Measurements from ENCODE around the gene GPD1. TPM values are rescaled to one million over a fixed set of nuclear protein-coding genes. Genes with fewer than 3 reads are reported as not detected.
"Not testable (repeated sequence)": the region's sequence is repeated elsewhere in the genome, so short reads cannot be mapped to it uniquely, and the experiment has no call there.

The GPD1 gene
- total RNA-seq, 4 donors from 2014 or later: 41.3 to 409 (median 291) TPM

DNA sequence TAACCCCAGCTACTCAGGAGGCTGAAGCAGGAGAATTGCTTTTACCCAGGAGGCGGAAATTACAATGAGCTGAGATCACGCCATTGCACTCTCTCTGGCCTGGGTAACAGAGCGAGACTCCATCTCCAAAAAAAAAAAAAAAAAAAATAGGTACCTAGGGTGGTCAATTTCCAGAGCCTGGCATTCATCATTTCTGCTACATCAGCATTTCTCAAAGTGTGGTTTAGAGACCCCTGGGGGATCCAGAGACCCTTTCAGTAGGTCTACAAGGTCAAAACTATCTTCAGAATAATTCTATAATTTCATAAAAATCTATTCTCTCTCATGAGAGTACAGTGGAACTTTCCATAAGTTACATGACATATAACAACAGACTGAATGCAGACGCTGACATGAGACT lies 43.5 kb downstream of the GPD1 start:
- H3K36me3 ChIP-seq: no peaks in the 10 kb centered on the region
- H3K27ac ChIP-seq: no peak overlapping the region
- no peak for TF ChIP-seq POLR2A (IDR thresholded peaks at IDR 0.05)
- TF ChIP-seq CTCF (IDR thresholded peaks at IDR 0.05): no peak
- H3K4me1 ChIP-seq: no peaks in the 10 kb centered on the region
- no peak overlapping the region for H3K4me3 ChIP-seq
- no peaks in the 10 kb centered on the region for H3K9me3 ChIP-seq
- no peak for DNase-seq
- H3K27me3 ChIP-seq: no peaks in the 10 kb centered on the region

DNA sequence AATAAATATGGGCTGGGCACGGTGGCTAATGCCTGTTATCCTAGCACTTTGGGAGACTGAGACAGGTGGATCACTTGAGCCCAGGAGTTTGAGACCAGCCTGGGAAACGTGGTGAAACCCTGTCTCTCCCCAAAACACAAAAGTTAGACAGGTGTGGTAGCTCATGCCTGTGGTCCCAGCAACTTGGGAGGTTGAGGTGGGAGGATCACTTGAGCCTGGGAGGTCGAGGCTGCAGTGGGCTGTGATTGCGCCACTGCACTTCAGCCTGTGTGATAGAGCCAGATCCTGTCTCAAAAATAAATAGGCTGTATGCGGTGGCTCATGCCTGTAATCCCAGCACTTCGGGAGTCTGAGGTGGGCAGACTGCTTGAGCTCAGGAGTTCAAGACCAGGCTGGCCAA lies 44.2 kb downstream of the GPD1 start:
- not testable (repeated sequence) for H3K4me3 ChIP-seq, H3K4me1 ChIP-seq, H3K9me3 ChIP-seq, H3K27ac ChIP-seq, H3K36me3 ChIP-seq, H3K27me3 ChIP-seq, DNase-seq

DNA sequence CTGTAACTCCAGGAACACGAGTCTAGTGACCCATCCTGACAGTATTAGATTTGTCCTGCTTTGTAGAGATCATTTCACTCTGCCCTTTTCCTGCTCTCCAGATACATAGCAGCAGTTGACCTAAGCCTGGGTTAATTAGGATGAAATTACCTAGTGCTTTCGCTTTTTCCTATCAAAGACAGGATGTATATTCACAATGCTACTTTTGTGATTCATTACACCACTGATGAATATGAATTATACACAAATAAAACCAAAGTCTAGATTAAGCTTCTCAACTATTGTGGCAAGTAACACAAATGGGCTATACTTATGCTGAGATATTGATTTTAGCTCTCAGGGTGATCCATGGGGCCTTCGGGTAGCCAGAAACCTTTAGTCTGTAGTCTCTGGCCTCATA lies 45.5 kb downstream of the GPD1 start:
- TF ChIP-seq POLR2A (IDR thresholded peaks at IDR 0.05) (no peak), CTCF (IDR thresholded peaks at IDR 0.05) (no peak)
- Histone ChIP-seq H3K4me3 (no peak overlapping the region), H3K27ac (no peak overlapping the region), H3K4me1 (no peaks in the 10 kb centered on the region), H3K36me3 (no peaks in the 10 kb centered on the region), H3K9me3 (no peaks in the 10 kb centered on the region), H3K27me3 (no peaks in the 10 kb centered on the region)
- DNase-seq: no peak

DNA sequence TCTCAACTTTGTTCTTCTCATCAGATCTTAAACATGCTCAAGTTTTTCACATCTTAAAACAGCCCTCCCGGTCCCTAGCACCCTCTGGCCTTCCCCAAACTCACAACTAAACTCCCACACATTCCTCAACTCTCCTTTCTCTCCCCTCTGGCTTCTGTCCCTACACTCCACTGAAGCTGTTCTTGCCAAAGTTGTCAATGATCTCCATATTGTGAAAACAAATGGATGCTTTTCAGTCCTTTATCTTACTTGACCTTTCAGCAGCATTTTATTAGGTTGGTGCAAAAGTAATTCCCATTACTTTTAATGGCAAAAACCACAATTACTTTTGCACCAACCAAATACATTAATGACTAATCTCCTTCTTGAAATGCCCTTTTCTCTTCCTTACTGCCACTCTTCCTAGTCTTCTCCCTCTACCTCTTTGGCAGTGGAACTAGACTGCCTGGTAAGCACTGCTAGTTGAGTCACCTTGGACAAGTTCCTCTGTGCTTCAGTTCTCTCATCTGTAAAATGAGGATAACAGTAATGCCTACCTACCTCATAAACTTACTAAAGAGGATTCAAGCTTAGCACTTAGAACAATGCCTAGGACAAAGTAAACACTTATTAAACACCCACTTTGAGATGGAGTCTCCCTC lies 47.4 kb downstream of the GPD1 start:
- Histone ChIP-seq H3K4me3 (no peak overlapping the region), H3K9me3 (no peaks in the 10 kb centered on the region), H3K27ac (no peak overlapping the region), H3K27me3 (no peaks in the 10 kb centered on the region), H3K4me1 (no peaks in the 10 kb centered on the region), H3K36me3 (no peaks in the 10 kb centered on the region)
- TF ChIP-seq CTCF (IDR thresholded peaks at IDR 0.05): no peak
- no peak for DNase-seq

GRCh38 chr12:50154947-50155346 lies 51.1 kb downstream of the GPD1 start:
- H3K36me3 ChIP-seq: not testable (repeated sequence)

GRCh38 chr12:50156641-50157040 lies 52.8 kb downstream of the GPD1 start:
- no peaks in the 10 kb centered on the region for H3K4me1 ChIP-seq
- DNase-seq: no peak
- TF ChIP-seq POLR2A (IDR thresholded peaks at IDR 0.05) (no peak), CTCF (IDR thresholded peaks at IDR 0.05) (no peak)
- no peaks in the 10 kb centered on the region for H3K9me3 ChIP-seq
- no peak overlapping the region for H3K4me3 ChIP-seq
- H3K27me3 ChIP-seq: no peaks in the 10 kb centered on the region
- no peak overlapping the region for H3K27ac ChIP-seq
- H3K36me3 ChIP-seq: no peaks in the 10 kb centered on the region

More at GRCh38 chr12:50154947-50155346, 51.1 kb downstream of the GPD1 start:
- not testable (repeated sequence) for H3K4me1 ChIP-seq, H3K4me3 ChIP-seq, H3K27me3 ChIP-seq, DNase-seq, H3K27ac ChIP-seq, H3K9me3 ChIP-seq

DNA sequence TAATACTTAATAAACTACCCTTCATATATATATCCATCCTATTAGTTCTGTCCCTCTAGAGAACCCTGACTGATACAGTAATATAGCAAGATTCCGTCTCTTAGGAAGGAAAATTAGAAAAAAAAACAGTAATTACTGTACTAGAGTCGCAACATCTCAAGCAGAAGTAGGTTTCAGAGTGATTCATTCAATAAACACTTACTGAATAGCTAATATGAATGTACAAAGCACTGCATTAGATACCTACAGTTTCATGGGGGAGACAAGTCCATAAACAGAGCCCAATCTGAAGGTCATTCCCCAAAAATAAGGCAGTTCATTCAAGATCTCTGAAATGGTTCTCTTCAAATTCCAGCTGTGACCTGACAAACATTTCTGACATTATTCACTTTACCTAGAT lies 53.5 kb downstream of the GPD1 start:
- Histone ChIP-seq H3K9me3 (no peaks in the 10 kb centered on the region), H3K4me1 (no peaks in the 10 kb centered on the region), H3K27me3 (no peaks in the 10 kb centered on the region), H3K36me3 (no peaks in the 10 kb centered on the region), H3K4me3 (no peak overlapping the region), H3K27ac (no peak overlapping the region)
- no peak for DNase-seq
- no peak for TF ChIP-seq CTCF (IDR thresholded peaks at IDR 0.05)
- no peak for TF ChIP-seq POLR2A (IDR thresholded peaks at IDR 0.05)
